Endometrial microvascular endothelial cells (primary cell): ENCODE measurements around the gene USP34. TPM values are rescaled to one million over a fixed set of nuclear protein-coding genes. Genes with fewer than 3 reads are reported as not detected.

ENCODE experiments used
- in situ Hi-C: cut with HindIII; loops from 2 replicates; pipeline ENCODE4 v1.10.0; 2017; ENCODE audit warnings: low sequenced_read_pairs, low pct_unique_long_range_greater_than_20kb; ENCODE audit errors: inconsistent ontology term
- total RNA-seq: library from RNA; depleted of rRNA; stranded (reverse); fragments of >200 nt; gene quantifications from one replicate; pipeline ENCODE4 v1.2.3, GENCODE V29; 2015; ENCODE audit errors: inconsistent ontology term

USP34 gene
- total RNA-seq, 1 donor from 2014 or later = 62.5 TPM

GRCh38 chr2:61272421-61273070 lies 198.3 kb downstream of the USP34 start:
- in situ Hi-C loops = no loop called here

GRCh38 chr2:61268249-61268648 lies 202.6 kb downstream of the USP34 start:
- in situ Hi-C loops = no loop called here

DNA sequence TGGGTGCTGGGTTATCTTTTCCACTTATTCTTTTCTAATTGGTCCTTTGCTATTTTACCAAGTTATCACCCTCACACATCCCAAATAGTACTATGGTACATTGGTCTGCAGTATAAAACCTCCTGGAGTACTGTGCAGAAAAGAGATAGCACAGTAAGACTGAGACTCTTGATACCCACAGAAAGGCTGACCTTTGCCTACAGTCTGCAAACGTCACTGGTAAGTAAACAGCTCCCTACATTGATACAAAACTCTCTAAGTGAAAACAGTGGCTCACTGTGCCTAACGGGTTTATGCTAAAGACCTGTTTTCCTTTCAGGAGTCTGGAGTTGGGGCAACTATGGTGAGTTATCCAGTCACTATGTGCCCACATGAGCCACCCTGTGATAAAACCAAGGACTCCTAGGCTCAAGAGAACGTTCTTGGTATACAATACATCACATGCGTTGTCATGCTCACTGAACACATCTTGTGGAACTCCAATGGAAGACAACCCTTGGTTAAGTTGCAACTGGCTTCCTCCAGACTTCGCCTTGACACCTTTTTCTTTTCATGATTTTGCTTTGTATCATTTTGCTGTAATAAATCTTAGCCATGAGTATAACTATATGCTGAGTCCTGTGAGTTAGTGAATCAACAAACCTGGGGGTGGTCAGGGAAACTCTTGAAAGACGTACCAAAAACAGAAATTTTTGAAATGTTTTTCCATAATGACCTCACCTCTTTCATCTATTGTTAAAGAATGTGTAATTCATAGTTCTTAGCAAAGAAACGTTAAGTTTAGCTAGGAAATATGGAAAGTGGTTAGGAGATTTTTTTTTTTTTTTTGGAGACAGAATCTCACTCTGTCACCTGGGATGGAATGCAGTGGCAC lies 204.0 kb downstream of the USP34 start:
- in situ Hi-C loops = no loop called here

DNA sequence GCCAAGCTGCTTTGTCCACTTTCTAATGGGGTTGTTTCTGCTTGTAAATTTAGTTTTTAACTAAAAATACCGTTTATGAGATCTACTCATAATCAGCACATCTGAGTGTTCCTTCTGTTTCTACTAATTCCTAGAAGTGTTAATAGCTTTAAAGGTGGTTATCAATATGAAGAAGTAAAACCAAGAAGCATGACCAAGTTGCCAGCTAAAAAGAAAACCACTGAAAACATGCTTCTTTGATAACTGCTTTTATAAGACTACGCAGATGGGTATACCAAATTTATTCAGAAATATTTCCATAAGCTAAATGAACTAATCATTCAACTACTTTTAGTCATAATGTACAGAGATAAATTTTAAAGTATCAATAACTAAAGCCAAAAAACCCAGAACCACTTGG lies 207.1 kb downstream of the USP34 start:
- in situ Hi-C loops = no loop called here

DNA sequence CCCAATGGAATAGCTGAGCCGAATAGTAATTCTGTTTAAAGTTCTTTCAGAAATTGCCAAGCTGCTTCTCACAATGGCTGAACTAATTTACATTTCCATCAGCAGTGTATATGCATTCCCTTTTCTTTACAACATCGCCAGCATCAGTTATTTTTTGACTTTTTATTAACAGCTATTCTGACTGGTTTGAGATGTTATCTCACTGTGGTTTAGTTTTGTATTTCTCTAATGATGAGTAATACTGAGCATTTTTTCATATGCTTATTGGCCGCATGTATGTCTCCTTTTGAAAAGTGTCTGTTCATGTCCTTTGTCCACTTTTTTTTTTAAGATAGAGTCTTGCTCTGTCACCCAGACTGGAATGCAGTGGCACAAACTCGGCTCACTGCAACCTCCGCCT lies 208.2 kb downstream of the USP34 start:
- in situ Hi-C loops = no loop called here

DNA sequence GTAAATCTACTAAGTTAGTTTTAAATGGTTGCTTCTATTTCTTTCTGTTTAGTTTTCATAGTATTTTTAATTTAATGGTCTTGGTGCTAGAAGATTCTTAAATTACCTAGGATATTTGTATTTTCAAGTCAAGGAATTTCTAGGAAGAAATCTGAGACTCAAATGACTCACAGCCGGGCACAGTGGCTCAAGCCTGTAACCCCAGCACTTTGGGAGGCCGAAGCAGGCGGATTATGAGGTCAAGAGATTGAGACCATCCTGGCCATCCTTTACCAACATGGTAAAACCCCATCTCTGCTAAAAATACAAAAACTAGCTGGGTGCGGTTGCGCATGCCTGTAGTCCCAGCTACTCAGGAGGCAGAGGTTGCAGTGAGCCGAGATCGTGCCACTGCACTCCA lies 213.4 kb downstream of the USP34 start:
- in situ Hi-C loops = no loop called here

GRCh38 chr2:61255580-61256437 lies 215.1 kb downstream of the USP34 start:
- in situ Hi-C loops = no loop called here

DNA sequence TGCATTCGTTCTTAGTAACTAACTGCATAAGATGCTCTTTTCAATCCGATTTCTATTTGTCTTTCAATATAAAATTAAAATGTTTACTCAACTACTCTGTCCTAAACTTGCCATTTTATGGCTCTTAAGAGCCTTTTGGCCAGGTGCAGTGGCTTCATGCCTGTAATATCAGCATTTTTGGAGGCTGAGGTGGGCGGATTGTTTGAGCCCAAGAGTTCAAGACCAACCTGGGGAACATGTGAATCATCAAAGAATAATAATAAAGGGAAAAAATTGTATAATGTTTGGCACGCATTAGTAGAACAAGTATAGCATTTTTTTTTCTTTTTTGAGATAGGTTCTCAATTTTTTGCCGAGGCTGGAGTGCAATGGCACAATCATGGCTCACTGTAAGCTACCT lies 216.4 kb downstream of the USP34 start:
- in situ Hi-C loops = no loop called here

DNA sequence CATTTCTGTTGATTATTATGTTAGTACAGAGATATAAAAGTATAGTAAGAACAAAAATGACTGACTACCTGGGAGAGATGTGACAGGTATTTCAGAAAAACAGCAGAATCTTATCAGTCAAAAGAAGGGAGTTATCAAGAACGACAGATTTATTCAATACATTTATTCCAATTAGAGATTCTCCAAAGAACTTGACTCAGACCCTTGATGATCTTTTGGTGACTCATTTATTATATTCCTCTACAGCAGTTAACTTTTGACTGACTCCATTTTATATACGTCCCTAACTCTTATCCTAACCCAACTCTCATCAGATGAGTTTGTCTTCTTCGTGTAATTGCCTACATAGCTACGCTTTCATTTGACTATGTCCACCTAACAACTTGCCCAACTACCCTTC lies 217.8 kb downstream of the USP34 start:
- in situ Hi-C loops = no loop called here

- in situ Hi-C loops = no loop called here
Measured at GRCh38 chr2:61252031-61252430, 218.9 kb downstream of the USP34 start.

- in situ Hi-C loops = no loop called here
Measured at GRCh38 chr2:61249521-61250071, 221.3 kb downstream of the USP34 start.

DNA sequence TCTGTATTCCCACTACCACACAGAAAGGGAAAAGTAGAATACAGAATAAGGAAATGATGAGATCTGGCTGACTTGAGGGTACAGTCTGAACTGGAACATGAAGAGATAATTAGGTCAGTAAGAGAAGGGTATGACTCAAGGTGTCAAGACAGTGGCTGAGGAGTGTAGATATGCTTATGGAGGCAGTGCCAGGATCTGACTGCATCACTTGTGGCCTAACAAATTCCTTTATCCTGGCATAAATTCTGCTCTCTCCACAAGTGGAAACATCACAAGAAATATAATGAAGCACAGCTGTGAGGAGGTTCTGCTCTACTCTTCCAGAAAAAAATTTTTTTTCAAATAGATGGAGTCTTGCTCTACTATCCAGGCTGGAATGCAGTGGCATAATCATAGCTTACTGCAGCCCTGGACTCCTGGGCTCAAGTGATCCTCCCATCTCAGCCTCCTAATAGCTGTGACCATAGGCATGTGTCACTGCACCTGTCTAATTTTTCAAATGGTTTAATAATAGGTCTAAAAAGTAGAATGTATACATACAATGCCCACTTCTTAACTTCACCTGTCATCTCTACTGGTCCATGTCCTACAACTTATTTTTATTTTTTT lies 223.6 kb downstream of the USP34 start:
- in situ Hi-C loops = no loop called here

GRCh38 chr2:61244694-61245093 lies 226.2 kb downstream of the USP34 start:
- in situ Hi-C loops = no loop called here

- in situ Hi-C loops = no loop called here
Measured at GRCh38 chr2:61241266-61241665, 229.6 kb downstream of the USP34 start.

GRCh38 chr2:61238219-61239012 lies 232.5 kb downstream of the USP34 start:
- in situ Hi-C loops = no loop called here

DNA sequence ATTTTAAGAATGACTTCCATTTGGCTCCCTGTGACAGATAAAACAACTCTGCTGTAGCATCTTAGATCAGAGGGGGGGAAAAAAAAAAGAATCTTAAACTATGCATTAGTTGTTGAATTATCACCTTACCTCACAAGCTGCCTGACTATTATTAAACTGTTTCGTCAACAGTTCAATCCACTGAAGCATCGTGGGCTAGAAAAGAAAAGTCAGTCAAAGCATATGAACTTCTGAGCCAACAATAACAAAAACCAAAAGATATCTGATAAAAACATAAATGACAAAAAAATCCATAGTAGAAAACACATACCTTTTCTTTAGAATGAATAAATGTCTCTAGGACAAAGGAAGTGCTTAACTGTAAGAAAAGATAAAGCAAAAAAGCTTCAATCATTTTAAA lies 235.2 kb downstream of the USP34 start:
- in situ Hi-C loops = no loop called here

DNA sequence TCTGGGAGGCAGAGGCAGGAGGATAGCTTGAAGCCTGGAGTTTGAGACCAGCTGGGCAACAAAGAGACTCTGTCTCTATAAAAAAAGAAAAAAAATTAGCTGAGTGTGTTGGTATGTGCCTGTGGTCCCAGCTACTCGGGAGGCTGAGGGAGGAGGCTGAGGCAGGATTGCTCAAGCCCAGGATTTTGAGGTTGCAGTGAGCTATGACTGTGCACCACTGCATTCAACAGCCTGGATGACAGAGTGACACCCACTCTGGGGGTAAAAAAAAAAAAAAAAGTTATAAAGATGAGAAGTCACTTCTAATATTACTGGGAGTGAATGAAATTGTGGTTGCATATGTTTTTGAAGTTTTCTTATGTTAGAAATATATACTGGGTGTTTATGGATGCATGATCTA lies 237.3 kb downstream of the USP34 start:
- in situ Hi-C loops = no loop called here

DNA sequence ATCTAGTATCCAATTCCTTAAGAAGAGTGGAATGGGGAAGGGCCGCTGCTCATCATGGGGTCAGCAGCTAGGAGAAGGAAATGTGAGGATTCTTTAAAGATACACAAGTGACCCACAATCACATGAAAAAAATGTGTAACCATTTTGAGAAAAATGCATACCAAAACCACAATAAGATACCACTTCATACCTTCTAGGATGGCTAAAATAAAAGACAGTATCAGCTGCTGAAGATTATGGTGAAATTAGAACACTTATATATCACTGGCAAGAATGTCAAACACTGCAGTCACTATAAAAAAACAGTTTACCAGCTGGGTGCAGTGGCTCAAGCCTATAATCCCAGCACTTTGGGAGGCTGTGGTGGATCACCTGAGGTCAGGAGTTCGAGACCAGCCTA lies 241.0 kb downstream of the USP34 start:
- in situ Hi-C loops = no loop called here
